Stimulated activated CD4-positive, alpha-beta T cell treated with anti-CD3 and anti-CD28 coated beads, TNF-alpha, amount 100 ng/mL, for 4 hours (primary cell): ENCODE results near the gene OR56A5.

Experiments
- DNase-seq, 3 experiments: peaks; one replicate each; pipeline ENCODE4 v3.0.0-alpha.2; 2020; ENCODE audit warnings: low read depth in 3 of 3

The OR56A5 gene

GRCh38 chr11:5933116-5933515 lies 35.2 kb downstream of the OR56A5 start:
- no peak for DNase-seq

- no peak for DNase-seq
Measured at GRCh38 chr11:5932671-5933070, 35.6 kb downstream of the OR56A5 start.

- DNase-seq, result no peak
Measured at GRCh38 chr11:5931061-5931460, 37.2 kb downstream of the OR56A5 start.

- no peak for DNase-seq
Measured at GRCh38 chr11:5930614-5931013, 37.7 kb downstream of the OR56A5 start.

GRCh38 chr11:5929571-5930368 lies 38.5 kb downstream of the OR56A5 start:
- no peak for DNase-seq

DNA sequence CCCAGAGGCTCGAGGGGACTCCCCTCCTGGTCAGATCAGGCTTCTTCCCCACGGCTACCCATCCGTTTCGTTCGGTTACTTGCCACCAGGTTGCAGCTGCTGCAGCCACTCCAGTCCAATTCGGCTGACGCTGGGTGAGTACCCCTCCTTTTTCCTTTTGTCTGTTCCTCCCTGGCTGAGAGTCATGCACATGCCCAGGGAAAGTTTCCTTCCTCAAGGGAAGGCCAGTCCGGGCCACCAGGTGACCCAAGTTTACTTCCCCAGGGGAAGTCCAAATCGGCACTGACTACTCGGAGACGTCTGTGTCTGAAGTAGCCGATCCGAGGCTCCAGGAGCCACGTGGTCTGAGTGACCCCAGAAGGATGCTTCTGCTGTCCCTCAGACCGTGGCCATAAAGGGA lies 39.5 kb downstream of the OR56A5 start:
- no peak for DNase-seq

DNA sequence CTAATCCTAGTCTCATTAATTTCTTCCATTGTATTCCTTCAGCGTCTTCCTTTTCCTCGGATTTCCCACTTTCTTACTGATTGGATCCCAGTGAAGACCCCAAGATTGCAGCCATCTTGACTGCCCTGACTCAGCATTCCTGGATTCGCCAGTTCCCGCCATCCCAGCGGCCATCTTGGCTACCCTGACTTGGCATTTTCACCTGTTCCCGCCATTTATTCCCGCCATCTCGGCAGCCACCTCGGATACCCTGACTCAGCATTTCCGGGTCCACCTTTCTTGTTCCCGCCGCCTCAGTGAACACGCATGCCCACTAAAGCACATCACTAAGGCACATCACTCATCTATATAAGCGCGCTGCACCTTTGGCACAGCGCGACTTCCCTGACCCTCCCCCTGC lies 40.0 kb downstream of the OR56A5 start:
- DNase-seq, result no peak

GRCh38 chr11:5923794-5924193 lies 44.5 kb downstream of the OR56A5 start:
- no peak for DNase-seq

GRCh38 chr11:5923427-5923776 lies 44.9 kb downstream of the OR56A5 start:
- DNase-seq, result no peak

GRCh38 chr11:5922749-5923426 lies 45.4 kb downstream of the OR56A5 start:
- no peak for DNase-seq
